H1 (cell line): ENCODE data around the gene PRPH2. TPM values are rescaled to one million over a fixed set of nuclear protein-coding genes. Genes with fewer than 3 reads are reported as not detected.

ENCODE experiments used
- CTCF ChIA-PET: fragments of 300-600 bp; sonication (Branson Sonifier 250); formaldehyde crosslinking; loops from one replicate; lab custom pipeline; 2021; ENCODE audit not compliant: partially characterized antibody; lab: Charles Lee
- POLR2A ChIA-PET: fragments of 300-600 bp; sonication (Branson Sonifier 250); formaldehyde crosslinking; loops from one replicate; lab custom pipeline; 2021; ENCODE audit warnings: inconsistent platforms; ENCODE audit not compliant: partially characterized antibody; lab: Charles Lee
- DNase-seq, 2 experiments: peaks; one replicate each; pipeline versions ENCODE4 v3.0.0 to v3.0.0-alpha.2; 2010 to 2022; ENCODE audit warnings: low spot score in 2 of 2, low read depth in 1 of 2, mixed read lengths in 1 of 2
- FAIRE-seq: peaks from 2 replicates; lab custom pipeline; 2011; peaks lifted over from hg19 to GRCh38; lab: Jason Lieb, UNC
- H2AFZ ChIP-seq: 2 replicates; pipeline ENCODE4 v1.8.1; 2012; ENCODE audit warnings: low read length, inconsistent platforms
- H2AK5ac ChIP-seq: 2 replicates; pipeline ENCODE4 v1.6.1; 2013; ENCODE audit warnings: low read depth, low read length
- H2BK120ac ChIP-seq: replicated peaks from 2 replicates; pipeline ENCODE3; 2013; ENCODE audit warnings: low read depth, low read length, inconsistent platforms
- H2BK12ac ChIP-seq: 2 replicates; pipeline ENCODE4 v1.6.1; 2013; ENCODE audit warnings: low read depth, low read length
- H2BK15ac ChIP-seq: 2 replicates; pipeline ENCODE4 v1.6.1; 2013; ENCODE audit warnings: low read length
- H2BK20ac ChIP-seq: 2 replicates; pipeline ENCODE4 v1.6.1; 2013; ENCODE audit warnings: low read length
- H2BK5ac ChIP-seq: 2 replicates; pipeline ENCODE4 v1.6.1; 2013; ENCODE audit warnings: low read depth, low read length
- H3K14ac ChIP-seq: 2 replicates; pipeline ENCODE4 v1.6.1; 2013; ENCODE audit warnings: inconsistent platforms; ENCODE audit not compliant: insufficient read length
- H3K18ac ChIP-seq: 2 replicates; pipeline ENCODE4 v1.6.1; 2013; ENCODE audit warnings: low read length; ENCODE audit errors: extremely low read depth
- H3K23ac ChIP-seq: 2 replicates; pipeline ENCODE4 v1.6.1; 2013; ENCODE audit warnings: inconsistent platforms; ENCODE audit not compliant: insufficient read length
- H3K23me2 ChIP-seq: 2 replicates; pipeline ENCODE4 v1.6.1; 2013; ENCODE audit warnings: low read depth, low read length
- H3K27ac ChIP-seq: 2 replicates; pipeline ENCODE4 v1.6.1; 2011; ENCODE audit warnings: low read depth, low read length, inconsistent platforms
- H3K27me3 ChIP-seq, 4 experiments: replicated peaks in 1 of 4; 1 replicate in 1 of 4; 2 replicates in 3 of 4; pipeline versions ENCODE4 v1.6.1 to v1.8.1; 2011 to 2013; ENCODE audit warnings: low read length in 3 of 4, mild to moderate bottlenecking in 3 of 4, inconsistent platforms in 2 of 4, mixed read lengths in 2 of 4, moderate library complexity in 1 of 4; ENCODE audit not compliant: control insufficient read depth in 3 of 4, insufficient read depth in 3 of 4; ENCODE audit errors: extremely low read depth in 1 of 4
- H3K36me3 ChIP-seq, 4 experiments: 2 replicates each; pipeline versions ENCODE4 v1.6.1 to v1.8.1; 2011 to 2013; ENCODE audit warnings: mild to moderate bottlenecking in 4 of 4, low read length in 3 of 4, moderate library complexity in 2 of 4, control low read depth in 1 of 4, inconsistent platforms in 1 of 4; ENCODE audit not compliant: insufficient read depth in 4 of 4, control insufficient read depth in 2 of 4
- H3K4ac ChIP-seq: replicated peaks from 2 replicates; pipeline ENCODE3; 2013; ENCODE audit warnings: low read length, low read depth, mixed read lengths, inconsistent platforms; ENCODE audit not compliant: insufficient read length
- H3K4me1 ChIP-seq, 4 experiments: replicated peaks in 1 of 4; 1 replicate in 1 of 4; 2 replicates in 3 of 4; pipeline versions ENCODE4 v1.6.1 to v1.8.1; 2011 to 2013; ENCODE audit warnings: low read length in 3 of 4, inconsistent platforms in 2 of 4, mixed read lengths in 1 of 4; ENCODE audit not compliant: insufficient read depth in 4 of 4, control insufficient read depth in 3 of 4
- H3K4me2 ChIP-seq, 2 experiments: 2 replicates each; pipeline versions ENCODE4 v1.6.1 to v1.8.1; 2011 to 2013; ENCODE audit warnings: low read depth in 2 of 2, low read length in 2 of 2, control low read depth in 1 of 2, inconsistent platforms in 1 of 2, mild to moderate bottlenecking in 1 of 2; ENCODE audit not compliant: insufficient read depth in 1 of 2
- H3K4me3 ChIP-seq, 4 experiments: fragments of 200-600, 300-600 bp in 1 of 4; sonication (generic), shearing (Covaris generic), sonication (Bioruptor Twin) in 1 of 4; 2 replicates each; pipeline versions ENCODE4 v1.5.1 to v1.8.1; 2011 to 2016; ENCODE audit warnings: low read length in 4 of 4, low read depth in 3 of 4, control low read depth in 2 of 4, inconsistent platforms in 2 of 4, mild to moderate bottlenecking in 2 of 4, mixed read lengths in 1 of 4, moderate library complexity in 1 of 4; ENCODE audit not compliant: insufficient read depth in 2 of 4; ENCODE audit errors: extremely low read depth in 1 of 4
- H3K56ac ChIP-seq: replicated peaks from 2 replicates; pipeline ENCODE3; 2013; ENCODE audit warnings: low read depth, mild to moderate bottlenecking, mixed read lengths, low read length, inconsistent platforms; ENCODE audit not compliant: insufficient read length
- H3K79me1 ChIP-seq: 2 replicates; pipeline ENCODE4 v1.6.1; 2013; ENCODE audit warnings: low read depth, low read length, control low read depth
- H3K79me2 ChIP-seq, 2 experiments: 2 replicates each; pipeline versions ENCODE4 v1.6.1 to v1.8.1; 2012 to 2013; ENCODE audit warnings: low read length in 2 of 2, mild to moderate bottlenecking in 2 of 2, inconsistent platforms in 1 of 2; ENCODE audit not compliant: insufficient read depth in 2 of 2, control insufficient read depth in 1 of 2
- H3K9ac ChIP-seq, 4 experiments: replicated peaks in 1 of 4; 1 replicate in 1 of 4; 2 replicates in 3 of 4; pipeline versions ENCODE4 v1.6.1 to v1.8.1; 2011 to 2013; ENCODE audit warnings: low read depth in 3 of 4, low read length in 3 of 4, control low read depth in 2 of 4, mild to moderate bottlenecking in 2 of 4, moderate library complexity in 2 of 4, inconsistent platforms in 1 of 4; ENCODE audit errors: extremely low read depth in 1 of 4
- H3K9me3 ChIP-seq, 2 experiments: 2 replicates each; pipeline versions ENCODE4 v1.6.1 to v1.8.1; 2012 to 2013; ENCODE audit warnings: mild to moderate bottlenecking in 2 of 2, moderate library complexity in 2 of 2, control low read depth in 1 of 2, inconsistent platforms in 1 of 2, low read depth in 1 of 2, low read length in 1 of 2, mixed read lengths in 1 of 2; ENCODE audit not compliant: insufficient read depth in 2 of 2
- H4K20me1 ChIP-seq, 2 experiments: replicated peaks in 1 of 2; 2 replicates each; pipeline versions ENCODE3 to v1.8.1; 2011 to 2013; ENCODE audit warnings: inconsistent platforms in 2 of 2, low read length in 2 of 2, mild to moderate bottlenecking in 1 of 2; ENCODE audit not compliant: insufficient read depth in 2 of 2, control insufficient read depth in 1 of 2
- H4K5ac ChIP-seq: 2 replicates; pipeline ENCODE4 v1.6.1; 2013; ENCODE audit warnings: low read length, low read depth, mixed read lengths, inconsistent platforms; ENCODE audit not compliant: insufficient read length
- H4K8ac ChIP-seq: 2 replicates; pipeline ENCODE4 v1.8.0; 2013; ENCODE audit warnings: mild to moderate bottlenecking, moderate library complexity, low read length, inconsistent platforms; ENCODE audit not compliant: insufficient read depth; ENCODE audit errors: extremely low read depth
- H4K91ac ChIP-seq: replicated peaks from 2 replicates; pipeline ENCODE3; 2013; ENCODE audit warnings: low read length, mixed read lengths, inconsistent platforms; ENCODE audit not compliant: insufficient read length
- EGR1 ChIP-seq: IDR thresholded peaks from 2 replicates; pipeline ENCODE4 v1.6.1; 2011; ENCODE audit warnings: low read depth, low read length, borderline replicate concordance
- EP300 ChIP-seq, 2 experiments: IDR thresholded peaks; 1 replicate in 1 of 2; 2 replicates in 1 of 2; pipeline ENCODE4 v1.6.1; 2011 to 2012; ENCODE audit warnings: low read depth in 2 of 2, low read length in 2 of 2, mild to moderate bottlenecking in 2 of 2, borderline replicate concordance in 1 of 2, inconsistent platforms in 1 of 2, moderate library complexity in 1 of 2
- JUND ChIP-seq: IDR thresholded peaks from 2 replicates; pipeline ENCODE4 v1.6.1; 2011; ENCODE audit warnings: mild to moderate bottlenecking, improper control_type of control experiment, low read length
- whole genome bisulfite sequencing, 2 experiments: shearing (Covaris generic) in 1 of 2; methylation state at CpG; one replicate each; pipeline versions ENCODE4 v1.1.6 to v1.1.7; 2013 to 2015; ENCODE audit warnings: low lambda C conversion rate in 2 of 2, mixed read lengths in 2 of 2, inconsistent platforms in 1 of 2, low coverage in 1 of 2, missing lambda C conversion rate in 1 of 2; ENCODE audit not compliant: insufficient replicate concordance in 2 of 2, insufficient coverage in 1 of 2, insufficient read length in 1 of 2; ENCODE audit errors: extremely low coverage in 1 of 2, missing lambda C conversion rate in 1 of 2; 5-methylcytosine and 5-hydroxymethylcytosine counted together
- polyA plus RNA-seq, 7 experiments: library from polyadenylated mRNA; depleted of rRNA in 3 of 7; stranded (reverse) in 5 of 7; unstranded in 2 of 7; fragments of >200 nt in 5 of 7; fragments of 200-250 nt in 2 of 7; gene quantifications; 1 replicate in 5 of 7; 2 replicates in 1 of 7; 4 replicates in 1 of 7; pipeline versions ENCODE4 v1.2.1 to v1.2.3, GENCODE V29; 2011 to 2013; ENCODE audit warnings: missing spikeins in 2 of 7, mixed read lengths in 2 of 7
- total RNA-seq: library from RNA; stranded (reverse); fragmentation: NEBNext Ultra II Directional; extraction: Animal tissue kit (Norgen Biotek cat#: 25700); gene quantifications from 2 replicates; pipeline ENCODE4 v1.2.1, GENCODE V29; 2021

Gene PRPH2
- total and polyA plus RNA-seq, 2 of the 8 experiments (the other 6 are each of a cell fraction or from before 2014, with no cell fraction given) = 0.23 to 0.65 TPM

GRCh38 chr6:42751055-42751454, 28.7 kb upstream of the PRPH2 start:
- Histone ChIP-seq H3K9me3 (no peaks in the 10 kb centered on the region), H3K18ac (no peak overlapping the region), H2BK5ac (no peak overlapping the region), H3K4ac (no peak overlapping the region), H3K23ac (no peak overlapping the region), H3K4me1 (peaks cover 3 to 6% (median 5%) of the 10 kb centered on the region in 4 experiments; a peak in 5 of 7 replicates), H2AK5ac (no peak overlapping the region), H4K91ac (no peak overlapping the region), H2BK12ac (no peak overlapping the region), H3K79me2 (peaks cover 0 to 9% of the 10 kb centered on the region in 2 experiments; a peak in 2 of 4 replicates), H2BK20ac (no peak overlapping the region), H3K4me2 (no peak overlapping the region), H3K4me3 (no peak overlapping the region), H3K27me3 (peaks cover 0 to 2% (median 0%) of the 10 kb centered on the region in 4 experiments; a peak in 1 of 7 replicates), H2BK120ac (no peak overlapping the region), H4K20me1 (no peaks in the 10 kb centered on the region), H2BK15ac (no peak overlapping the region), H3K56ac (no peak overlapping the region), H3K27ac (no peak overlapping the region), H4K5ac (no peak overlapping the region), H3K79me1 (no peaks in the 10 kb centered on the region; the same call in none of the 2 replicates), H3K14ac (no peak overlapping the region), H4K8ac (no peak overlapping the region), H2AFZ (no peak overlapping the region), H3K36me3 (no peaks in the 10 kb centered on the region), H3K23me2 (peaks cover 7% of the 10 kb centered on the region; the same call in 1 of the 2 replicates), H3K9ac (no peak overlapping the region)
- FAIRE-seq (no peak), DNase-seq (no peak)
- CTCF ChIA-PET = no interaction called here
- TF ChIP-seq JUND (no peak), EGR1 (no peak), EP300 (IDR thresholded peaks at IDR 0.05; ENCODE audit: borderline replicate concordance in 1 of 2, low read depth in 2 of 2, low read length in 2 of 2) (no peak)
- POLR2A ChIA-PET = interaction anchor here (0.9 to 17.0 kb wide), 4 partner anchors 10 to 130 kb away, joined by 3 to 277 read pairs (median 4); partner anchors contain the start of gene BICRAL
- WGBS, 2 experiments = 66% methylated on average over 3 of the region's 3 CpGs; no CpG with 5 or more reads in 1 of the 2 experiments
